GM20000 (cell line): Measurements from ENCODE around the gene GLRA1.
"Not testable (repeated sequence)": the region's sequence is repeated elsewhere in the genome, so short reads cannot be mapped to it uniquely, and the experiment has no call there.

ENCODE experiments used
- DNase-seq: peaks from one replicate; pipeline ENCODE4 v3.0.0; 2012; ENCODE audit warnings: low spot score
- CTCF ChIP-seq: IDR thresholded peaks from 2 replicates; pipeline ENCODE4 v1.5.1; 2012; ENCODE audit warnings: mild to moderate bottlenecking, control low read depth; ENCODE audit errors: extremely low read depth, missing control alignments

GLRA1 gene

GRCh38 chr5:151787817-151788216, 136.8 kb downstream of the GLRA1 start:
- DNase-seq = no peak
- no peak for TF ChIP-seq CTCF

GRCh38 chr5:151786468-151786867, 138.2 kb downstream of the GLRA1 start:
- TF ChIP-seq CTCF = no peak
- no peak for DNase-seq

GRCh38 chr5:151784141-151784540, 140.5 kb downstream of the GLRA1 start:
- DNase-seq = no peak
- TF ChIP-seq CTCF = no peak

- not testable (repeated sequence) for DNase-seq
Observed at GRCh38 chr5:151783664-151784063, 141.0 kb downstream of the GLRA1 start.

- TF ChIP-seq CTCF = no peak
Observed at GRCh38 chr5:151781201-151781600, 143.4 kb downstream of the GLRA1 start.

GRCh38 chr5:151780348-151780747, 144.3 kb downstream of the GLRA1 start:
- no peak for TF ChIP-seq CTCF
- DNase-seq = no peak

More at GRCh38 chr5:151781201-151781600, 143.4 kb downstream of the GLRA1 start:
- no peak for DNase-seq

GRCh38 chr5:151779531-151780125, 145.0 kb downstream of the GLRA1 start:
- DNase-seq = no peak
- no peak for TF ChIP-seq CTCF

GRCh38 chr5:151775025-151775606, 149.5 kb downstream of the GLRA1 start:
- no peak for TF ChIP-seq CTCF
- no peak for DNase-seq
